KG1 (cell line): ENCODE data around the gene IGSF3.

Experiments used
- DNase-seq: peaks from one replicate; lab custom pipeline; 2025; lab: John Stamatoyannopoulos, UW

Gene IGSF3

GRCh38 chr1:116686723-116687352 lies 19.3 kb upstream of the IGSF3 start:
- DNase-seq = no peak

DNA sequence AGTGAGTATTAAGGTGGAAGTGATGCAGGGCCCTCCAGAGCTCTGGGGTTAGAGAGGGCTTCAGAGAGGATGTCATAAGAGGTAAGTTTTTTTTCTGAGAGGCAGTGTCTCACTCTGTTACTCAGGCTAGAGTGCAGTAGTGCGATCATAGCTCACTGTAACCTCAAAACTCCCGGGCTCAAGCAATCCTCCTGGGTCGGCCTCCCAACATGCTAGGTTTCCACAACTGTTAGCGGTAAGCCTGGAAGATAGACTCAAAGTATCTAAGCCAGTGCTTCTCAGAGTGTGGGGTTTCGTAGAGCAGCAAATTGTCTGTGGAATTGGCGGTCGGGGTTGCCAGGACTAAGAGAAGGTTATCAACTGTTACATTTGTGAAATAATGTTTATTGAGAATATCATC lies 18.6 kb upstream of the IGSF3 start:
- DNase-seq = no peak

DNA sequence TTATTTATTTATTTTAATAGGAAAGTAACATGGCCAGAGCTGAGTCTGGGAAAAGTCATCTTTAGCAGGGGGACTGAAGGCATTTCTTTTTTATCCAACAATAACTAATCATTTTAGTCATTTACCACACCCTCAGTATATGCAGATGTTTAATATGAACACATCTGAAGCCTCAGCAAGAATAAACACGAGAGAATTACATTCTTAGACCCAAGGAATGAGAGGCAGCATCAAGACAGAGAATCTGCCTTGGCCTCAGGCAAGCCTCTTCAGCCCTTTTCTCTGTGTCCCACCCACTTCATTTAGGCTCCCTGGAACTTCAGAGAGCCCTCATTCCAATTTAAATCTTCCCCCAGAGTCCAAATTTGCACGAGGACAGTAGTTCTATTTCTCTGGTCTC lies 17.0 kb upstream of the IGSF3 start:
- DNase-seq = no peak

GRCh38 chr1:116682641-116683221 lies 15.2 kb upstream of the IGSF3 start:
- DNase-seq = no peak

- no peak for DNase-seq
These were observed 13.9 kb upstream of the IGSF3 start for GRCh38 chr1:116681343-116681899.

GRCh38 chr1:116680752-116681151 lies 13.2 kb upstream of the IGSF3 start:
- DNase-seq = no peak

DNA sequence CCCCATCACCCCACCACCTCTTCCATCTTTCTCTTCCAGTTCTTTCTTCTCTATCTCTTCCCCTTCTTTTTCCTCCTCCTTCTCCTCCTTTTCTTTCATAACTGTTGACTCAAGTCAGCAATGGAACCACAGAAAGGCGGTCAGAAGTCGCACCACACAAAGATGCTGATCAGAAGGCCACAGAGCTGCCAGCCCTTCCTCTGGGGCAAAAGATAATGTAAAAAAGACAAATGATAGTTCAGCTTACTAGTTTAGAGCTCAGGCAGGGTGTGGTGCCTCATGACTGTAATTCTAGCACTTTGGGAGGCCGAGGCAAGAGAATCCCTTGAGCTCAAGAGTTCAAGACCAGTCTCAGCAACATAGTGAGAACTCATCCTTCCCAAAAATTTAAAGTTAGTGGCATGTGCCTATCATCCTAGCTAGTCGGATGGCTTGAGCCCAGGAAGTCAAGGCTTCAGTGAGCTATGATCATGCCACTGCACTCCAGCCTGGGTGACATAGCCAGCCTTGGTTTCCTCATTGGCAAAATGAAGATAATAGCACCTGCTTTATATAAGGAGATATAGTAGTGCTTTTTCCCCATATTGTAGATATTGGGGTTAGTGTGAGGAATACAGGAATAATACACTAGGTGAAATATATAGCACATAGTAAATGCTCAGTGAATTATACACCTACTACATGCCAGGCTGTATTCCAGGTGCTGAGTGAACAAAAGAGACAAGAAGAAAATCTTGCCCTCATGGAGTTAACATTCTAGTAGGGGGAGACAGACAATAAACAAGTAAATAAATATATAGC lies 12.5 kb upstream of the IGSF3 start:
- no peak for DNase-seq

DNA sequence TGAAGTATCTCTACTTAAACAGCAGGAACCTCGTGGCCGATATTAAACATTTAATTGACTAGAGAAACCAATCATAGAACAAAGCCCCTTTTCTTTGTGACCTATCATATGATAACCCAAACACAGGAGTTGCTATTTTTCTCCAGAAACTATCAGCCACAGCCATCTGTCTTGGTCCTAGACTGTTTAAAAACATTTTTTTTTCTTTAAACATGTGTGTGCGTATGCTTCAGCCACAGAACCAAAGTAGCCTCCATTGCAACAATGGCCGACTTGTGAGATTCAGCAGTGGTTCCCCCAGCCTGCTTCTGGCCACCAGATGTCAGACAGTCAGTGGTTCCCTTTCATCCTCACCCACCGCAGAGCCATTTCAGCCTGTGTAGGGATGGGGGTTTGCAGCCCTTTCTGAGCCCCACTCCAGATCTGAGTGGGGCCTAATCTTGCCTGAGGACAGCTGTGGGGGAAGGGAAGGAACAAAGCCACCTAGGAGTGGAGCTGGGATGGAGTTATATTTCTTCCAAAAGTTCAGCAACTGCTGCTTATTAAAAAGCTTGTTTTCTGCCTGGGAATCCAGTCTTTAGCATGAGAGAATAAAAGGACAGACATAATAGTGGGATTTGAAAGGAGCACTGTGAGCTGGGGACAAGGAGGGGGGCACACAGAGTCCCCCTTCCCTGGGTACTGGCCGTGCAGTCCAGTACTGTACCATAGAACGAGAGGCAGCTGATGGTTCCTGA lies 11.7 kb upstream of the IGSF3 start:
- DNase-seq = no peak

DNA sequence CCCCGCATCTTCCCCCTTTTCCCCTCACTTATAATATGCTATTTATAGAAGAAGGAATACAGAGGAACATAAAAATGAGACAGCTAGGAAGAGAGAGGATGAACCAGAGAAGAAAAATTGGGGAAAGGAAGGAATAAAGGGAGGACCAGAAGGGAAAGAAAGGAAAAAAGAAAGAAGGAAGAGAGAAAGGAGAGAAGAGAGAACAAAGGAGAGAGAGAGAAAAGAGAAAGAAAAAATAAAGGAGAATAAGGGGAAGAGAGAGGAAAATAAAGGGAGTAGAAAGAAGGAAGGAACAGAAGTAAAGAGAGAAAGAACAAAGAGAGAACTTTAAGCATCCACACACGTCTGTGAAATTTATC lies 11.2 kb upstream of the IGSF3 start:
- DNase-seq = no peak

DNA sequence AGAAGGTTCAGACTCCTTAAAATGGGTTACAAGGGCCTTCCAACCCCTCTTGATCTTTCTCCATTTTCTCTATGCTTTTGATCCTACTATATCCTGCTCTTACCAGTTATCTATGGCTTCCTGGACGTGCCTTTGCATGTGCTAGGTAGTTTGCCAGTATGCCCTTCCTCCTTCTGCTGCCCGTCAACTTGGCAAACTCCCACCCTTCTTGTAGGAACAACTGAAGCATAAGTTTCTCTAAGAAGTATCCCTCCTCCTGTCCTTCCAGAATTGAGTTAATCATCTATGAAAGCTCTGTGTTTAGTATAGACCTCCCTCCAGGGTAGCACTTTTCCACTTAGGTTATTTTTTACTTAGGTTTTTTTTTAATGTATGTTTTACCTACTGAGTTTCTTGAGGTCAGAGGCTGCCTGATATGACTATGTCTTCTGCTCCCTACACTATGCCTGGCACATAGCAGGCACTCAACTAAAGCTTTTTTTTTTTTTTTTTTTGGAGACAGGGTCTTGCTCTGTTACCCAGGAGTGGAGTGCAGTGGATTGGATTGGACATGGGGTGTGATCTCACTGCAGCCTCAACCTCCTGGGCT lies 10.0 kb upstream of the IGSF3 start:
- no peak for DNase-seq

DNA sequence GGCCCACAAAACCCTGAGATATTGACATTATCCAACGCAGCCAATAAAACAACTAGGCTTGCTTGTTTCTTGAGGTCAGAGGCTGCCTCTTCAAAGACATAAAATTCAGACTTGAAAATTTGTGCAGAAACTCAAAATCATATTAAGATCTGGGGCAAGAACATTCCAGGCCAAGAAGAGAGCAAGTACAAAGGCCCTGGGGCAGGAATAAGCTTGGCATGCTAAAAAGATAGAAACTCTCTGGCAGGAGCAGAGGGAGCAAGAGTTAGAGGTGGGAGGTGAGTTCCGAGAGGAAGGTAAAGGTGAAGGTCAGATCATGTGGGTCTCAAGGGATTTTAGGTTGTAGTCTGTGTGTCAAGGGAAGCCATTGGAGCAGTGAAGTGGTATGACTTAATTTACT lies 8.8 kb upstream of the IGSF3 start:
- DNase-seq = no peak

DNA sequence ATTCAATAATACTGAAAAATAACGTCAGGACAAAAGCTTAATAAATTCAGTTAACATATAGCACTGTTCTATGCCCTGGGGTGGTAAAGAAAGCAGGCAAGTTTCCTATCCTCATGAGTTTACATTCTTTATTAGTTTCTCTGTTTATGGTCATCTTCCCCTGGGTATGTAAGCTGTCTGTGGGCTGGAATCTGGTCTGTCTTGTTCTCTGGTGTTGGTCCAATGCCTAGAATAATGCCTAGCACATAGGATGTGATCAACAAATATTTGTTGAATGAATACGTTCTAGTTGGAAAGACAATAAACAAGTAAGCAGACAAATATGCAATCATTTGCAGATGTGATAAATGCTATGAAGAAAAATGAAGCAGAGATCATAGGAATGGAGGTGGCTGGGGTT lies 7.2 kb upstream of the IGSF3 start:
- DNase-seq = no peak

- DNase-seq = no peak
These were observed 6.5 kb upstream of the IGSF3 start for GRCh38 chr1:116674011-116674531.

DNA sequence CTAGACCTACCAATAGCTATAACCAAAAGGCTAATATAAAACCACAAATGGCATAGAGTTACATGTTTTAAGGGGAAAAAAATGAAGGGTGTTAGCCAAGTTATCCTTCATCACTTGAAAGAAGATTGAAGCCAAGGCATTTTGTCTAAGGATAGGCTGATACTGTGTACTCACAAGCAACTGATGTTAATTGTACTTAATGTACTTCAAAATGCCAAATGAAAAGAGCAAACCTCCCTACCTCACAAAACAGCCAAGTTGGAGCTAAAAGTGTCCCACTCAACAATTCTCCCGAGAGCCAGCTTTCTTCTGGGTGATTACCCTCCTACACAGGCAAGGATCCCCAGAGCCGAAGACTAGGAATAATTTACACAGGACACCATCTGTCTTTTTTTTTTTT lies 4.4 kb upstream of the IGSF3 start:
- no peak for DNase-seq

- no peak for DNase-seq
These were observed 3.7 kb upstream of the IGSF3 start for GRCh38 chr1:116671072-116671760.

GRCh38 chr1:116668277-116668676 lies 744 bp upstream of the IGSF3 start:
- DNase-seq = no peak

DNA sequence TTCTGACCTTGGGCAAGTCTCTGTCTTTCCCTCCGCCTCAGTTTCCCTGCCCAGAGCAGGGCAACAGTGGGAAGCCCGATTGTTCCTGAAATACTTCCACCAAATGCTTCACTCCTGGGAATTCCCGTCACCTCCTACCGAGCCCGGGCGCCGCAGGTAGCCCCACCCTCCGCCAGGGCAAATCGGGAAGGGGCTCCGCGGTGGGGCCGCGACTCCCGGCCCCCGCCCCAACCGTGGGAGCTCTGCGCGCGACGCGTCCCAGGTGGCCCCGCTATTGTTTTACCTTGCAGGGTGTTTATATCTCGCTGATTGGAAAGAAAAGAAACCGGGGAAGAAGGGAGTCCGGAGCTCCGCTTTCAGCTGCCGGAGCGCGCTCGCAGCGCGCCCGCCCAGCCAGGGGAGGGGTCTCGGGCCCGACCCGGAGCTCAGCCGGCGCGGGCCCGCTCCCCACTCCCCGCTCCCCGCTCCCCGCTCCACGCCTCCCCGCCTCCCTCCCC lies 407 bp downstream of the IGSF3 start:
- DNase-seq = no peak

GRCh38 chr1:116666187-116667077 lies 1.1 kb downstream of the IGSF3 start:
- DNase-seq = no peak

DNA sequence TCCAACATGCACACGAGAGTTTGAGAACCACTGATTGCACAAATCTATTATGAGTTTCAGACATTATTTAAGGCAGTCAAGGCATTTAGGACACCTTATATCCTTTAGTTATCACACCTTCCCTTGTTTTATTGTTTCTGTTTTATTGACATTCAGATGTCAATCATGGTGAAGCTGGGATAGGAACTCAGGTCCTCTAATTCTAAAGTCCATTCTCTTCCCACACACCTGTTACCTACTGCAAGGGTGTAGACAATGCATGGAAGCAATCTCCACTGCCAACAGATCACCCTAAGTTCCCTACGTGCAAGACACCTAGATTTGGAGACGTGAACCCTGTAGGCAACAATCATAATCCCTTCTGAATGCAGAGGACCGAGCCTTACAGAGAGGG lies 2.6 kb downstream of the IGSF3 start:
- no peak for DNase-seq

DNA sequence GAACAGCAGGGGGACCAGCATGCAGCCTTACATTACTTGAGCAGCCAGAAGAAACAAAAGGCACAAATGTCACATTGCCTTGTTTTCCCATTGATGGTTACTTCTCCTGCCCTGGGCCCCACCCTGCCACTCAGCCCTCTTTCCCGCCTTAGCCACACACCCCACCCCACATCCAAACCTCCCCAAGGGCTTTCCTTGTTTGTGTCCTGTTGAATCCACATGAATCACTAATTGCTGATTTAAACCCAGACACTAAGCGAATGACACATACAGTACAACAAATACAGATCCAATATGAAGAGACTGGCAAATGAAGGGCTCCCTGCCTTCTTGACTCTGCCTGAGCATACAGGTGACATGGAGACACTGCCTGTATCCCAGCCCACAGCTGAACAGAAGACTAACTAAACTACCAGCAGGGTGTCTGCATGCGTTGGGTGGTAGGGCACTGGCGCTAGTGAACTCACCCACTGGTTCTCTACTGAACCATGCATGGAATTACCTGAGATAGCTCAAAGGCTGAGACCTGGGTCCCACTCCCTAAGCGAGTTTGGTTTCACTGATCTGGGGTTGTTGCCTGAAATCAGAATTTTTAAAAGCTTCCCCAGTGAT lies 3.1 kb downstream of the IGSF3 start:
- no peak for DNase-seq
